ENCODE data around the gene HDAC11. TPM values are rescaled to one million over a fixed set of nuclear protein-coding genes. Genes with fewer than 3 reads are reported as not detected.

Gene HDAC11
- polyA plus RNA-seq, 1 donor (not counting 4 experiments of a cell fraction or from before 2014, with no cell fraction given), result 12.6 TPM

- Histone ChIP-seq H3K79me2 (ENCODE audit: control insufficient read depth, insufficient read depth, low read length) (no peaks in the 10 kb centered on the region), H3K36me3 (ENCODE audit: control insufficient read depth in 2 of 2, extremely low read depth in 1 of 2, insufficient read depth in 2 of 2, low read length in 2 of 2) (peaks cover 0 to 2% of the 10 kb centered on the region in 2 experiments), H4K20me1 (ENCODE audit: control insufficient read depth, extremely low read depth, insufficient read depth, low read length) (no peaks in the 10 kb centered on the region), H3K4me1 (ENCODE audit: control insufficient read depth, extremely low read depth, insufficient read depth, low read length) (peaks cover 28% of the 10 kb centered on the region), H3K9me3 (ENCODE audit: control insufficient read depth, low read depth, low read length) (no peaks in the 10 kb centered on the region), H3K27ac (ENCODE audit: control insufficient read depth, insufficient read depth, low read length) (no peak overlapping the region), H3K9me1 (ENCODE audit: control insufficient read depth, extremely low read depth, insufficient read depth, low read length) (no peaks in the 10 kb centered on the region), H3K27me3 (ENCODE audit: control insufficient read depth, extremely low read depth, insufficient read depth, low read length) (no peaks in the 10 kb centered on the region), H3K4me2 (ENCODE audit: control insufficient read depth, extremely low read depth, insufficient read depth, low read depth, low read length) (no peak overlapping the region), H3K4me3 (ENCODE audit: control insufficient read depth in 2 of 3, extremely low read depth in 1 of 3, insufficient read depth in 2 of 3, low read depth in 1 of 3, low read length in 3 of 3) (no peak overlapping the region), H3K9ac (ENCODE audit: control insufficient read depth, extremely low read depth, insufficient read depth, low read length) (no peak overlapping the region), H2AFZ (ENCODE audit: control insufficient read depth, low read length) (no peak overlapping the region)
- no peak for TF ChIP-seq EZH2 (IDR thresholded peaks at IDR 0.05; ENCODE audit: low read length)
- TF ChIP-seq CTCF (optimal IDR thresholded peaks at IDR 0.05 in 1 of 3, IDR thresholded peaks at IDR 0.05 in 1 of 3, conservative IDR thresholded peaks at IDR 0.05 in 1 of 3; ENCODE audit: extremely low read depth in 1 of 3, insufficient read depth in 2 of 3, low read length in 3 of 3), result no peak
- DNase-seq (ENCODE audit: low read depth, low spot score) (no peak), FAIRE-seq (no peak)
- dilution Hi-C loops (cut with MboI; ENCODE audit: extremely low pct_ligation_motif_present, low sequenced_read_pairs), result no loop called here
These were observed 2.1 kb downstream of the HDAC11 start for GRCh38 chr3:13482106-13482690.

DNA sequence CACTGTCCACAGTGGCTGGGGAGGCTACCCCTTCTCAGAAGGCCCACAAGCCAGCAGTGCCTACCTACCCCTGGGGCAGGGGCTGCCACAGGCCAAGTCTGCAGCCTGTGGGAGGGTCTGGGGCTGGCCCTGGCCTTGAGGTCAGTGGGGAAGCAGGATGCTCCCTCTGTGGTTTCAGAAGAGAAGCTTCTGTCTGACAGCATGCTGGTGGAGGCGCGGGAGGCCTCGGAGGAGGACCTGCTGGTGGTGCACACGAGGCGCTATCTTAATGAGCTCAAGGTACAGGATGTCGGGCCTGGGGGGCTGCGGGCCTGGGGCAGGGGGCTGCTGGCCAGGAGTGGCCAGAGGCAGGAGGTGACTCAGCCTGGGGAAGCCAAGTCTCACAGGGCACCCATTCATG lies 3.2 kb downstream of the HDAC11 start:
- no peak for TF ChIP-seq CTCF (optimal IDR thresholded peaks at IDR 0.05 in 1 of 3, IDR thresholded peaks at IDR 0.05 in 1 of 3, conservative IDR thresholded peaks at IDR 0.05 in 1 of 3; ENCODE audit: extremely low read depth in 1 of 3, insufficient read depth in 2 of 3, low read length in 3 of 3)
- TF ChIP-seq EZH2 (IDR thresholded peaks at IDR 0.05; ENCODE audit: low read length), result no peak
- dilution Hi-C loops (cut with MboI; ENCODE audit: extremely low pct_ligation_motif_present, low sequenced_read_pairs), result no loop called here
- Histone ChIP-seq H3K36me3 (ENCODE audit: control insufficient read depth in 2 of 2, extremely low read depth in 1 of 2, insufficient read depth in 2 of 2, low read length in 2 of 2) (peaks cover 0 to 2% of the 10 kb centered on the region in 2 experiments), H3K27ac (ENCODE audit: control insufficient read depth, insufficient read depth, low read length) (no peak overlapping the region), H3K9me3 (ENCODE audit: control insufficient read depth, low read depth, low read length) (no peaks in the 10 kb centered on the region), H3K27me3 (ENCODE audit: control insufficient read depth, extremely low read depth, insufficient read depth, low read length) (no peaks in the 10 kb centered on the region), H2AFZ (ENCODE audit: control insufficient read depth, low read length) (no peak overlapping the region), H3K79me2 (ENCODE audit: control insufficient read depth, insufficient read depth, low read length) (no peaks in the 10 kb centered on the region), H3K9me1 (ENCODE audit: control insufficient read depth, extremely low read depth, insufficient read depth, low read length) (no peaks in the 10 kb centered on the region), H4K20me1 (ENCODE audit: control insufficient read depth, extremely low read depth, insufficient read depth, low read length) (no peaks in the 10 kb centered on the region), H3K4me3 (ENCODE audit: control insufficient read depth in 2 of 3, extremely low read depth in 1 of 3, insufficient read depth in 2 of 3, low read depth in 1 of 3, low read length in 3 of 3) (no peak overlapping the region), H3K9ac (ENCODE audit: control insufficient read depth, extremely low read depth, insufficient read depth, low read length) (no peak overlapping the region), H3K4me2 (ENCODE audit: control insufficient read depth, extremely low read depth, insufficient read depth, low read depth, low read length) (no peak overlapping the region), H3K4me1 (ENCODE audit: control insufficient read depth, extremely low read depth, insufficient read depth, low read length) (peaks cover 28% of the 10 kb centered on the region)
- no peak for FAIRE-seq
- DNase-seq (ENCODE audit: low read depth, low spot score), result no peak
